HepG2 (cell line): ENCODE results near the gene HELLS. TPM values are rescaled to one million over a fixed set of nuclear protein-coding genes. Genes with fewer than 3 reads are reported as not detected.

Experiments
- DBP ChIP-seq: sonication (generic); formaldehyde crosslinking; IDR thresholded peaks from 2 replicates; pipeline ENCODE4 v1.4.0; 2020; ENCODE audit warnings: missing genetic modification reagents; ENCODE audit errors: not compliant biosample characterization
- EEA1 ChIP-seq: sonication (generic); formaldehyde crosslinking; IDR thresholded peaks from 2 replicates; pipeline ENCODE4 v1.5.1; 2020; ENCODE audit warnings: mild to moderate bottlenecking, missing genetic modification reagents, borderline replicate concordance
- FOXP1 ChIP-seq, 2 experiments: fragments of 450-650 bp in 1 of 2; IDR thresholded peaks; 2 replicates each; pipeline ENCODE4 v1.6.1; 2017 to 2018; ENCODE audit warnings: antibody characterized with exemption in 1 of 2
- GATAD2A ChIP-seq: IDR thresholded peaks from 2 replicates; pipeline ENCODE4 v1.6.1; 2016
- GFI1 ChIP-seq: sonication (generic); formaldehyde crosslinking; IDR thresholded peaks from 2 replicates; pipeline ENCODE4 v1.5.0; 2020; ENCODE audit warnings: missing genetic modification reagents, mild to moderate bottlenecking, borderline replicate concordance
- HBP1 ChIP-seq: IDR thresholded peaks from 2 replicates; pipeline ENCODE4 v1.6.1; 2016; ENCODE audit warnings: low read depth, control low read depth
- HIVEP1 ChIP-seq: sonication (generic); formaldehyde crosslinking; IDR thresholded peaks from 2 replicates; pipeline ENCODE4 v1.4.0; 2020; ENCODE audit warnings: mild to moderate bottlenecking, missing genetic modification reagents
- HNF1B ChIP-seq: sonication (generic); formaldehyde crosslinking; IDR thresholded peaks from 2 replicates; pipeline ENCODE4 v1.5.1; 2020; ENCODE audit warnings: mild to moderate bottlenecking, moderate library complexity, missing genetic modification reagents
- HNRNPUL1 ChIP-seq: fragments of 200-400 bp; formaldehyde crosslinking; IDR thresholded peaks from 2 replicates; pipeline ENCODE4 v1.6.1; 2017; ENCODE audit warnings: low read depth, mild to moderate bottlenecking, low read length, moderate library complexity
- HOXA5 ChIP-seq: sonication (generic); formaldehyde crosslinking; IDR thresholded peaks from 2 replicates; pipeline ENCODE4 v1.4.0; 2020; ENCODE audit warnings: missing genetic modification reagents
- ISL2 ChIP-seq: sonication (generic); formaldehyde crosslinking; IDR thresholded peaks from 2 replicates; pipeline ENCODE4 v1.5.0; 2020; ENCODE audit warnings: missing genetic modification reagents
- KDM3A ChIP-seq: IDR thresholded peaks from 2 replicates; pipeline ENCODE4 v1.6.1; 2018; ENCODE audit warnings: low read depth, missing compliant biosample characterization
- MAX ChIP-seq: IDR thresholded peaks from 2 replicates; pipeline ENCODE4 v1.6.1; 2012; ENCODE audit warnings: inconsistent platforms
- POLR2G ChIP-seq: fragments of 200-400 bp; formaldehyde crosslinking; IDR thresholded peaks from 2 replicates; pipeline ENCODE4 v1.6.1; 2018; ENCODE audit warnings: mild to moderate bottlenecking, low read depth, low read length, moderate library complexity
- SOX6 ChIP-seq, 2 experiments: fragments of 450-650 bp in 1 of 2; sonication (generic) in 1 of 2; formaldehyde crosslinking in 1 of 2; IDR thresholded peaks; 2 replicates each; pipeline versions ENCODE4 v1.4.0 to v1.6.1; 2017 to 2020; ENCODE audit warnings: antibody characterized with exemption in 1 of 2, mild to moderate bottlenecking in 1 of 2, missing genetic modification reagents in 1 of 2
- SRF ChIP-seq: IDR thresholded peaks from 2 replicates; pipeline ENCODE4 v1.6.1; 2011; ENCODE audit warnings: mild to moderate bottlenecking, low read depth, low read length, moderate library complexity
- SRSF4 ChIP-seq: fragments of 200-400 bp; formaldehyde crosslinking; IDR thresholded peaks from one replicate; pipeline ENCODE4 v1.6.1; 2018; ENCODE audit warnings: mild to moderate bottlenecking, low read depth, low read length, moderate library complexity; ENCODE audit not compliant: poor library complexity, severe bottlenecking
- TAF1 ChIP-seq: sonication (generic); formaldehyde crosslinking; IDR thresholded peaks from 2 replicates; pipeline ENCODE4 v1.4.0; 2020; ENCODE audit warnings: missing genetic modification reagents
- ZBTB1 ChIP-seq: sonication (generic); formaldehyde crosslinking; IDR thresholded peaks from 2 replicates; pipeline ENCODE4 v1.4.0; 2020; ENCODE audit warnings: missing genetic modification reagents, borderline replicate concordance
- ZNF34 ChIP-seq: sonication (generic); formaldehyde crosslinking; IDR thresholded peaks from 2 replicates; pipeline ENCODE4 v1.4.0; 2020; ENCODE audit warnings: mild to moderate bottlenecking, missing genetic modification reagents, borderline replicate concordance
- ZNF414 ChIP-seq: sonication (generic); formaldehyde crosslinking; IDR thresholded peaks from 2 replicates; pipeline ENCODE4 v1.5.0; 2020; ENCODE audit warnings: missing genetic modification reagents
- ZNF460 ChIP-seq: sonication (generic); formaldehyde crosslinking; IDR thresholded peaks from 2 replicates; pipeline ENCODE4 v1.5.1; 2020; ENCODE audit warnings: missing genetic modification reagents, mild to moderate bottlenecking, borderline replicate concordance
- ZNF558 ChIP-seq: sonication (generic); formaldehyde crosslinking; IDR thresholded peaks from 2 replicates; pipeline ENCODE4 v1.9.0; 2022; ENCODE audit warnings: mild to moderate bottlenecking, missing genetic modification reagents, borderline replicate concordance
- ZNF674 ChIP-seq: sonication (generic); formaldehyde crosslinking; IDR thresholded peaks from 2 replicates; pipeline ENCODE4 v1.5.0; 2020; ENCODE audit warnings: low read depth, mild to moderate bottlenecking, missing genetic modification reagents
- ZNF83 ChIP-seq: sonication (generic); formaldehyde crosslinking; IDR thresholded peaks from 2 replicates; pipeline ENCODE4 v1.4.0; 2020; ENCODE audit warnings: missing genetic modification reagents, mild to moderate bottlenecking, borderline replicate concordance
- ZSCAN9 ChIP-seq: IDR thresholded peaks from 2 replicates; pipeline ENCODE4 v1.6.1; 2016; ENCODE audit warnings: borderline replicate concordance
- polyA plus RNA-seq, 8 experiments: library from polyadenylated mRNA; depleted of rRNA in 3 of 8; stranded (reverse) in 7 of 8; unstranded in 1 of 8; fragments of >200 nt; fragmentation: Illumina TruSeq in 4 of 8; extraction: Trizol in 4 of 8; gene quantifications; 2 replicates each; pipeline versions ENCODE4 v1.2.1 to v1.2.3, GENCODE V29; 2011 to 2016; ENCODE audit warnings: low read depth in 4 of 8, missing spikeins in 1 of 8, mixed read lengths in 1 of 8; ENCODE audit not compliant: insufficient read depth in 1 of 8
- total RNA-seq, 5 experiments: library from RNA; depleted of rRNA; stranded (reverse); fragments of >200 nt; fragmentation: Illumina TruSeq; extraction: Trizol; gene quantifications; 2 replicates each; pipeline ENCODE4 v1.2.3, GENCODE V29; 2016; ENCODE audit warnings: low read depth in 1 of 5

Gene HELLS
- total and polyA plus RNA-seq, 2 of the 13 experiments (the other 11 are each of a cell fraction or from before 2014, with no cell fraction given) = 22.6 to 84.6 TPM

GRCh38 chr10:94545391-94546048 is at the start of gene HELLS (continued):
- no peak for TF ChIP-seq ZNF414
- TF ChIP-seq GATAD2A = no peak
- TF ChIP-seq ZNF674 (CRISPR knock-in tag) = no peak
- TF ChIP-seq HNRNPUL1 = no peak
- TF ChIP-seq HOXA5 = no peak
- peak; percentile 87; the same call in 1 of the 2 replicates for TF ChIP-seq HBP1 (CRISPR knock-in tag)
- peak; percentile 64; the same call in 1 of the 2 replicates for TF ChIP-seq HNF1B (CRISPR knock-in tag)
- peak; percentile 48; the same call in 1 of the 2 replicates for TF ChIP-seq KDM3A
- peak; percentile 23 for TF ChIP-seq MAX
- TF ChIP-seq EEA1 = peak; percentile 41; the same call in 1 of the 2 replicates
- no peak for TF ChIP-seq FOXP1 (IDR thresholded peaks at IDR 0.05)
- TF ChIP-seq FOXP1 (CRISPR knock-in tag; IDR thresholded peaks at IDR 0.05) = no peak
- no peak for TF ChIP-seq HIVEP1
- no peak for TF ChIP-seq DBP (CRISPR knock-in tag)
- TF ChIP-seq SOX6 (IDR thresholded peaks at IDR 0.05) = no peak
- peak; percentile 20; the same call in 1 of the 2 replicates for TF ChIP-seq SOX6 (CRISPR knock-in tag; IDR thresholded peaks at IDR 0.05)
- peak; percentile 71 for TF ChIP-seq TAF1 (CRISPR knock-in tag)
- TF ChIP-seq GFI1 = no peak
- TF ChIP-seq ZBTB1 (CRISPR knock-in tag) = no peak
- TF ChIP-seq ZNF34 (CRISPR knock-in tag) = 0 out of 2 replicates have a peak, but pooled peaks have one; percentile 55
- no peak for TF ChIP-seq ZNF83 (CRISPR knock-in tag)
- TF ChIP-seq SRF = no peak
- TF ChIP-seq SRSF4 = no peak
- TF ChIP-seq POLR2G = peak; percentile 73
- peak; percentile 61; the same call in 1 of the 2 replicates for TF ChIP-seq ZNF558 (CRISPR knock-in tag)
- TF ChIP-seq ZSCAN9 (CRISPR knock-in tag) = no peak
- TF ChIP-seq ZNF460 = no peak
- TF ChIP-seq ISL2 (CRISPR knock-in tag) = 0 out of 2 replicates have a peak, but pooled peaks have one; percentile 42
